Islet precursor cell (in vitro differentiated cells): ENCODE results near the gene HOXD3.

Experiments
- DNase-seq: peaks from one replicate; pipeline ENCODE4 v3.0.0-alpha.2; 2018

HOXD3 gene

GRCh38 chr2:176121190-176122051 lies 35.7 kb upstream of the HOXD3 start:
- no peak for DNase-seq

- no peak for DNase-seq
Observed at GRCh38 chr2:176122052-176122682, 34.9 kb upstream of the HOXD3 start.

- no peak for DNase-seq
Observed at GRCh38 chr2:176122683-176123410, 34.3 kb upstream of the HOXD3 start, which contains the start of gene HOXD9. Gene HOXD9 (plus strand): TSS chr2:176122719. CDS start chr2:176122769, 50 bp downstream.

GRCh38 chr2:176123411-176124109 lies 33.5 kb upstream of the HOXD3 start:
- DNase-seq, result no peak

GRCh38 chr2:176124110-176124946 lies 32.8 kb upstream of the HOXD3 start:
- no peak for DNase-seq

- no peak for DNase-seq
Observed at GRCh38 chr2:176124947-176125771, 31.9 kb upstream of the HOXD3 start.

- peak; percentile 71 for DNase-seq
Observed at GRCh38 chr2:176125772-176126054, 31.4 kb upstream of the HOXD3 start.

- DNase-seq, result peak; percentile 54
Observed at GRCh38 chr2:176126929-176127773, 30.0 kb upstream of the HOXD3 start.

- no peak for DNase-seq
Observed at GRCh38 chr2:176127774-176128072, 29.4 kb upstream of the HOXD3 start.

GRCh38 chr2:176128172-176128981 lies 28.7 kb upstream of the HOXD3 start:
- peak; percentile 62 for DNase-seq

- DNase-seq, result peak; percentile 74
Observed at GRCh38 chr2:176128982-176129796, 27.9 kb upstream of the HOXD3 start, which contains the start of gene HOXD8. Gene HOXD8 (plus strand): TSS chr2:176129705. CDS start chr2:176130367, 662 bp downstream.

GRCh38 chr2:176129813-176130146 lies 27.3 kb upstream of the HOXD3 start:
- no peak for DNase-seq

GRCh38 chr2:176130147-176130956 lies 26.8 kb upstream of the HOXD3 start:
- DNase-seq, result peak; percentile 72

GRCh38 chr2:176130957-176131847 lies 25.9 kb upstream of the HOXD3 start:
- DNase-seq, result no peak

- no peak for DNase-seq
Observed at GRCh38 chr2:176131848-176132158, 25.3 kb upstream of the HOXD3 start.

- DNase-seq, result no peak
Observed at GRCh38 chr2:176132205-176133171, 24.6 kb upstream of the HOXD3 start.
